ENCODE measurements around the gene PPP1R3G.

Gene PPP1R3G

DNA sequence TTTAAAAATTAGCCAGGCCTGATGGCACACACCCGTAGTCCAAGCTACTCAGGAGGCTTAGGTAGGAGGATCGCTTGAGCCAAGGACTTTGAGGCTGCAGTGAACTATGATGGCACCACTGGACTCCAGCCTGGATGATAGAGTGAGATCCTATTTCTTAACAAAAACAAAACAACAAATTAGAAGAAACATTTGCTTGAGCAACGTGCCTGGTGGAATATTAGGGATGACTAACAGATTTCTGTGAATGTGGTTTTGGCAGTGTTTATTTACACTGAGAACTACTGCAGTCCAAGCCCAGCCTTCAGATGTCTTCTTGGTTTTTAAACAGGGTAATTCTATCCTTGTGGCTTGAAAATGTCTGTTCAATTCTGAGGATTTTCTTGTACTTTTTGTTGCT, 9.2 kb downstream of the PPP1R3G start:
- DNase-seq (ENCODE audit: low read depth): no peak

DNA sequence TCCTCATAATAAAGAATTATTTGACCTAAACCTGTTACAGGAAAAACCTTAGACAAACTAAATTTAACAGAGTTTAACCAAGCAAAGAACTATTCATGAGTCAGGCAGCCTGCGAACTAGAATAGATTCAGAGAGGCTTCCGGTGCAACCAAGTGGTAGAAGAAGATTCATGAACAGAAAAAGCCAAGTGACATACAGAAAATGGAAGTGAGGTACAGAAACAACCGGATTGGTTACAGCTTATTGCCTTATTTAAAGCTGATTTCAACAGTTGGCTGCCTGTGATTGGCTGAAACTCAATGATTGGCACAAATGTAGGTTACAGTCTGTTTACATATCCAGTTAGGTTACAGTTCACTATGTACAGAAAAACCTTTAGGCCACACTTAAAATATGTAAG, 10.1 kb downstream of the PPP1R3G start:
- no peak for DNase-seq (ENCODE audit: low read depth)

GRCh38 chr6:5096482-5096881, 11.3 kb downstream of the PPP1R3G start:
- DNase-seq (ENCODE audit: low read depth): no peak

DNA sequence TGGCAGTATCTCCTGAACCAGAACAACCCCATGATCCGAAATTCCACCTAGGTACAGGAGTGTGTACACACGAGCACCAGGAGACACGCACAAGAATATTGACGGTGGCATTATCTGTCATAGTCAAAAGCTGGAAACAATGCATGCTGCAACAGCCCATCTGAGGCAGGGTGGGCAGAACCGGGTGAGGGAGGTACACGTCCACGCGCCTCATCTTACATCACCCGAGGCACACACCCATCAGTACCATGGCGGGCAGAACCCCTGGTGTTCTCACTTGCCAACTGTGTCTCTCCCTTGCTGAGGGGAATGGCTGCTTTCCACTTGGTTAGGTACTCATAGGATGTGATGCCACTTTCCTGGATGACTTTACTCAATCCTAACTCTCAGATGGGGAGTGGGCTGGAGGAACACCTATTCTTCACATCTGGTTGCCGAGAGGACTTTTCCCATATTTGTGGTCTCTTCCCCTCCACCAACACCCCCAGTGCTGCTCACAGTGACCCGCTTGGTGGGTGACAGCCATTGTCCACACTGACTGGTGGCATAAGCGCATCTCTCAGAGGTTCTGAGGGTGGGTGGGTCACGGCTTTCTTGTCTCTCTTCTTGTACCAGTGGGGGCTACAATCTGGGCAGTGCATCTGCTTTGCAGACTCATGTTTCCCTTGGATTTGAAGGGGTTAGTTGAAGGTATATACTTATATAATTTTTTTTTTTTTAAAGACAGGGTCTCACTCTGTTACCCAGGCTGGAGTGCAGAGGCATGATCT, 13.5 kb downstream of the PPP1R3G start:
- DNase-seq (ENCODE audit: low read depth): no peak

GRCh38 chr6:5099537-5099936, 14.4 kb downstream of the PPP1R3G start:
- DNase-seq (ENCODE audit: low read depth): no peak

DNA sequence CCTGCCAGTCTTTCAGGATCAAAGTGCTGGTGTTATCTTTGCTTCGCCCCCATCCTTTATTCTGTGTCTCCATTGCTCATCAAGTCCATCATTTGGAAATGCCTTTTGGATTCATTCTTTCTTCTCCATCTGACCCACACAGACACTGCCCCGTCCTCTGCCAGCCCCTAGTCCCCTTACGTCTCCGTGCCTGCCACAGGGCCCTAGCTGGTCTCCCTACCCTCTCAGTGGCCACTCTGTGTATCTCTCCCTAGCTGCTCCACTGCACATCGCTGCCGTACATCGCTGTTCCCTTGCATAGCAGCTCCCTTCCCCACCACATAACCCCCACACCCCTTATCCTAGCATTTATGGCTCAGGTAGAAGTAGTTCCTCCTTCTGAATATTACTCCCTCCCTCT, 15.7 kb downstream of the PPP1R3G start:
- no peak for DNase-seq (ENCODE audit: low read depth)

GRCh38 chr6:5102267-5102970, 17.3 kb downstream of the PPP1R3G start:
- DNase-seq (ENCODE audit: low read depth): no peak

DNA sequence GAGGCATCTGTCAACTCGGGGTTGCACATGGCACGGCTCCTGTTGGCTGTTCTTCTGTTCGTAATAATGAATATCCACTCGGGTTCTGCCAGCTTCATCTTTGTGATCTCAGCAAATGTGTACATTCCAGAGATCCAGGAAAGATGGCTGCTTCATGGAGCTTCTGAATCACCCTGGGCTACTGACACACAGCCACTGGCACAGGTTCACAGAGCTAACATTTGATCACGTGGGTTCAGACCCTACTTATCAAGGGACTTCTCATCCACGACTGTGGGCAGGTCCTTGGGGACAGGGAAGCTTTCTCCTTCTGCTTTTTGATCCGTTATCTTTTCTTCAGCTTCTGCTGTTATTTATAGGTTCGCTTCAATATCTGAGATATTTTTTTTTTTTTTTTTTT, 18.1 kb downstream of the PPP1R3G start:
- DNase-seq (ENCODE audit: low read depth): no peak

GRCh38 chr6:5104667-5105066, 19.5 kb downstream of the PPP1R3G start:
- DNase-seq (ENCODE audit: low read depth): no peak

DNA sequence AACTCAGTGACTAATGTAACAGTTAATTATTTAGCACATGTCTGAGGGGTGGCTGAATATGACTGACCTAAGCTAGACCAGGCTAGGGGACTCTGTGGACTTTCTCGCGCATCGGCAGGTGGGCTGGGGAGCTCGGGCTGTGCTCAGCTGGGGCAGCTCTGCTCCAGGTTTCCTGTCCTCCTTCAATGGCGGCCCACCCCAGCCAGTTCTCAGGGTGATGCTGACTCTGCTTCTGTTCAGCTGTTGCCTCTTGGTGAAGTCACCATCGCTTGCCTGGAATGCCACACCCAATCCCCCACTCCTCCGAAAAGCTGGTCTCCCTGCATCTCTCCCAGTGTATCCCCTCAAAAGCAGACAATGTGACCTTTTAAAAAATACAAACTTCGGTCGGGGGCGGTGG, 20.0 kb downstream of the PPP1R3G start:
- no peak for DNase-seq (ENCODE audit: low read depth)

DNA sequence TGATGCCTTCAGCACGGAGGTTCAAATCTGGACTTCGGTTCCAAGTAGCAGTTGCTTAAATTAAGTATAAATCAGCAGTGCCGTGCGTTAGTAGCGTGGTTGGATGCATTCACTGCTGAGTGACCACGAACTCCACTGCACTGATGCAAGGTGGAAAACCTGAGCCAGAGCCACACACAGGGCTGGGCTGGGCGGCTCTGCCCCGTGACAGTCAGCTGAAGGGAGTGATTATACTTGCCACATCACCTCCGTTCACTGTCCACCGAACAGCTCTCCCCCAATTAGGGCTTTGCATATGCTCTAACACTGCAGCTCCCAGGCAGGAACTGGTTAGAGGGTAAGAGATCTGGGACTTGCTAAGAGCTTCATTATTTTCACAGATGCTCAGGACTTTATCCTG, 22.2 kb downstream of the PPP1R3G start:
- DNase-seq (ENCODE audit: low read depth): no peak

- DNase-seq (ENCODE audit: low read depth): no peak
Measured at GRCh38 chr6:5108068-5108467, 22.9 kb downstream of the PPP1R3G start.

- DNase-seq (ENCODE audit: low read depth): no peak
Measured at GRCh38 chr6:5108536-5109150, 23.5 kb downstream of the PPP1R3G start.

GRCh38 chr6:5109436-5109835, 24.3 kb downstream of the PPP1R3G start:
- DNase-seq (ENCODE audit: low read depth): no peak

DNA sequence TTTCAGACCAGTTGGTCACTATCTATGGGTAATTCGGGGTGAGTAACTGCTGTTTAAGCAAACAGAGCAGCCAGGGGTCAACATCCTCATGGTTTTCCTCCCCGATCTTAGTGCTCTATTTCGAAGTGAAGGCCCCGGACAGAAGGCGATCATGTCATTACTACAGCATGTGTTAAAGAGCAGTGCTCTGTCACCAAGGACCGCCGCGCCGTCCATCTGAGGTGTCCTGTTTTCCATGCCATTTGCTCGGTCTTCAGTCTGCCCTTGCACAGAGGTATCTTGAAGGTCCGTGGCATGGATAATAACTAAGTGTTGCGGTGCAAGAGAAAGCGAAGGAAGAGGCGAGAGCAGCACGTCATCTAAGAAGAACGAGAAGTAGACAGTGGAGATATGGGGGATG, 25.1 kb downstream of the PPP1R3G start:
- DNase-seq (ENCODE audit: low read depth): no peak

DNA sequence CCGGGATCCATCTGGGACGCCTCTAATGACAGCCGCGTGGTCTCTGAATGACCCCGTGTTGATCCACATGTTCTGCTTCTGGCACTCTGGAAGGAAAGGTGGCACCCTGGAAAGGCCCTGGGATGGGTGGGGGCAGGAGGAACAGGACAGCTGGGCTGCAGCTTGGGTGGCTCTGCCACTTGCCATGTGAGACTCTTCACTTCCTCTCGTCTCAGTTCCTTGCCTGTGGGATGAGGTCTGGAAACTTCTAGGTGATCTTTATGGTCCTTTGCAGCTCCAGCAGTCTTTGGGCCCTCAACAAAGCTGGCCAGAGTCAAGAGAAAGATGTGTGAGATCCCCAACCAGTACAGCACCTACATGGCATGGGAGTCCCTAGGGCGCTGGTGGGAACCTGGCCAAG, 26.5 kb downstream of the PPP1R3G start:
- no peak for DNase-seq (ENCODE audit: low read depth)

DNA sequence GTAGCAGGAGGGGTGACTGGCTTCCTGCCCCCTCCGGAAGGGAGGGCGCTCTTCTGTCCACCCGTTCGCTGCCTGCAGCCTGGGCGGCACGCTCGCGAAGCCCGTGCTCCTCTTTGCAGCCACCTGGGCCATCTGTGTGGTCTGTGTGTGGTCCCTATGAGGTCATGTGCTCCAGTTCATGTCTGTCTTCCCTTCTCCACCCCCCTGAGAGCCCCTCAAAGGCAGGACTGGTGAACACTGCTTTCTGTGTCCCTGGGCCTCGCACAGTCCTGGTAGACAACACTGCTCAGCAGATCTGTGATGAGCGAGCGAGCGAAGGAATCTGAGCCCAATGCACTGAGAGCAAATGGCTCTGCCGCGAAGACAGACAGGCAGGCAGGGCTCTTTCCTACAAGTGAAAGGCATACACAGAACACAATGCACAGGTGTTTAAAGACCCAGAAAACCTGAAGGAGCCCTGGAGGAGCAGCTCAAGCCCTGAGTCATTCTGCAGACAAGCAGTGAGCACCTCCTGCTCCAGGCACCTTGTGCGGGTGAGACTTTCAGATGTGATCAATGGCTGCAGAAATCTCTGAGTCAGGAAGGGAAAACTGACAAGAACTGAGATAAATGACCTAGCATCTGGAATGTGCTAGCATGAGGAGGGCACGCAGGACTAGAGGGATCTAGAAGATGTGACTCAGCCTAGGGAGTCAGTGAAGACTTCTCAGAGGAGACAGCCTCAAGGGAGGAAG, 27.1 kb downstream of the PPP1R3G start:
- no peak for DNase-seq (ENCODE audit: low read depth)

DNA sequence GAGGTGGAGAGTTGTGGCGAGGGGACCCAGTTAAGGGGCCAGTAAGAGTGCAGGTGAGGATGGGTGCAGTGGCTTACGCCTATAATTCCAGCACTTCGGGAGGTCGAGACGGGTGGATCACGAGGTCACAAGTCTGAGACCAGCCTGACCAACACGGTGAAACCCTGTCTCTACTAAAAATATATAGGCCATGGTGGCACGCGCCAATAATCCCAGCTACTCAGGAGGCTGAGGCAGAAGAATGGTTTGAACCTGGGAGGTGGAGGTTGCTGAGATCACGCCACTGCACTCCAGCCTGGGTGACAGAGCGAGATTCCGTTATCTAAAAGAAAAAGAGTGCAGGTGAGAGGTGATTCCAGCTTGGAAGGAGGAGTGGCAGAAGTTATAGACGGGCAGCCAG, 28.0 kb downstream of the PPP1R3G start:
- no peak for DNase-seq (ENCODE audit: low read depth)

DNA sequence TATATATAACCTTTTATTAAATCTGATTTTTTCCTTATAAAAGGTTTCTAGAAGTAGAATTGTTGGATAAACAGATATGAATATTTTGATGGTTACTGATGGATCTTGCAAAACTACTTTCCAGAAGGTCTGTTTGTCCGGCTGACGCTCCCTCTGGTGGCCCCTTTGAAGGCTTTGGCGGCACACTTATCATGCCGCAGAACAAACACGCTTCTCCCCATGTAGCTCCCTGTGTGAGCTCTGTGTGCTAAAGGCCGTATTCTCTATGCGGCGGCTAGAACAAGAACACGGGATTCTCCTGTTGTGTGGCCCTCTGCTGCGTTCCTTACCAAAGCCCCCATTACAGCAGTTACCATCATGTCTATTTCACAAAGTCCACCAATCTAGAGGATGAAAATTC, 30.0 kb downstream of the PPP1R3G start:
- no peak for DNase-seq (ENCODE audit: low read depth)

DNA sequence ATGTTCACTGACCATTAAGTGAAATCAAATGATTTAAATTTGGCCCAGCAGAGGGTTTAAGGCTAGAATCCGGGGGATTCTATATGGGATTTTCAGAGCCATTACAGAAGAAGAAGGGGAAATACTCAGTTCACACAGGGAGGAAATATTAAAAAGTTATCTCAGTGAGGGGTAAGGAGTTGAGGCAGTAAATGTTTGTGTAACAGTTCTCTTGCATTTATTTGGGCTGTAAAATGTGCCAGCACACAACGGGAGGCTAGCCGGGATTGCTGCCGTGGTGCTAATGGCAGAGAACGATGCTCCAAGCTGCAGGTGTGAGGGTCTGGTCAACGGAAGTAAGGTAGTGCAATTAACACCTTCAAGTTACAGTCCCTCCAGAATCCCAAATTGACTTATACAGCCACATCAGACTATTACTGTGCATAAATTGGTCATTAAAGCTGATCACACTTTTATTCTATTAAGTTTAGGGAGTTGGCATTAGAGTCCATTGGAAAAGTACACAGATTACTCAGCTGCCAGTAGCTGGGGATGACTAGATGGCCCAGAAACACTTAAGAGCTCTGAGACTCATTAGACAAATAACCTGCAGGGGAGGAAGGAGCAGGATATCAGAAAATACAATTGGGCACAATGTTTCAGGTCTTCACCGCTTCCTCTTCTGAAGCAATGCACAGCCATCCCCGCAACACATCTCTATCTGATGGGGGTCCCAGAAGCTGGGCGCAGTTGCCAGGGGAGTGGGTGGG, 31.3 kb downstream of the PPP1R3G start:
- no peak for DNase-seq (ENCODE audit: low read depth)

GRCh38 chr6:5119090-5119951, 34.2 kb downstream of the PPP1R3G start:
- DNase-seq (ENCODE audit: low read depth): no peak

Measured in CMK (cell line).